ENCODE results near the gene NHLRC2. TPM values are rescaled to one million over a fixed set of nuclear protein-coding genes. Genes with fewer than 3 reads are reported as not detected.

The NHLRC2 gene
- total and polyA plus RNA-seq, 4 donors, result 4.2 to 49.0 (median 26.9) TPM

DNA sequence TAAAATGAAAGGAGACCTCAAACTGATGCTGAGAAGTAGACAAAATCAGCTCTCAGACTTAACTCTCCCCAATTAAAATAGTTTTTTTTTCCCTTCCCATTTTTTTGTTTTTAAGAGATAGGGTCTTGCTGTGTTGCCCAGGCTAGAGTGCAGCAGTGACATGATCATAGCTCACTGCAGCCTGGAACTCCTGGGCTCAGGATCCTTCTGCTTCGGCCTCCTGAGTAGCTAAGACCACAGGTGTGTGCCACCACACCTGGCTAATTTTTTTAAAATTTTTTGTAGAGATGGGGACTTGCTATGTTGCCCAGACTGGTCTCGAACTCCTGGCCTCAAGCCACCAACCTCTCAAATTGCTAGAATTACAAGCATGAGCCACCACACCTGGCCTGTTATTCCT lies 61.1 kb downstream of the NHLRC2 start:
- Histone ChIP-seq H3K4me3 (no peak overlapping the region), H3K27ac (ENCODE audit: low read depth in 1 of 2, low read length in 1 of 2) (peak overlapping the region; percentile 12 to 73), H3K4me1 (ENCODE audit: control insufficient read depth in 5 of 5, insufficient read depth in 5 of 5, low read length in 5 of 5) (peaks cover 0 to 3% (median 0%) of the 10 kb centered on the region in 5 donors), H3K9me3 (ENCODE audit: control insufficient read depth in 4 of 4, insufficient read depth in 3 of 4, low read length in 3 of 4) (no peaks in the 10 kb centered on the region), H3K9ac (ENCODE audit: insufficient read depth in 1 of 2, low read length in 2 of 2) (no peak overlapping the region), H3K36me3 (ENCODE audit: control insufficient read depth in 4 of 4, insufficient read depth in 4 of 4, low read length in 4 of 4) (peaks cover 2 to 10% (median 4%) of the 10 kb centered on the region in 4 donors), H3K27me3 (ENCODE audit: control insufficient read depth in 3 of 3, insufficient read depth in 3 of 3, low read length in 2 of 3) (no peaks in the 10 kb centered on the region)
- no peak for ATAC-seq (ENCODE audit: insufficient read depth, low FRiP score)
- DNase-seq, result no peak
- TF ChIP-seq, protein P1, sequence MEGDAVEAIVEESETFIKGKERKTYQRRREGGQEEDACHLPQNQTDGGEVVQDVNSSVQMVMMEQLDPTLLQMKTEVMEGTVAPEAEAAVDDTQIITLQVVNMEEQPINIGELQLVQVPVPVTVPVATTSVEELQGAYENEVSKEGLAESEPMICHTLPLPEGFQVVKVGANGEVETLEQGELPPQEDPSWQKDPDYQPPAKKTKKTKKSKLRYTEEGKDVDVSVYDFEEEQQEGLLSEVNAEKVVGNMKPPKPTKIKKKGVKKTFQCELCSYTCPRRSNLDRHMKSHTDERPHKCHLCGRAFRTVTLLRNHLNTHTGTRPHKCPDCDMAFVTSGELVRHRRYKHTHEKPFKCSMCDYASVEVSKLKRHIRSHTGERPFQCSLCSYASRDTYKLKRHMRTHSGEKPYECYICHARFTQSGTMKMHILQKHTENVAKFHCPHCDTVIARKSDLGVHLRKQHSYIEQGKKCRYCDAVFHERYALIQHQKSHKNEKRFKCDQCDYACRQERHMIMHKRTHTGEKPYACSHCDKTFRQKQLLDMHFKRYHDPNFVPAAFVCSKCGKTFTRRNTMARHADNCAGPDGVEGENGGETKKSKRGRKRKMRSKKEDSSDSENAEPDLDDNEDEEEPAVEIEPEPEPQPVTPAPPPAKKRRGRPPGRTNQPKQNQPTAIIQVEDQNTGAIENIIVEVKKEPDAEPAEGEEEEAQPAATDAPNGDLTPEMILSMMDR (IDR thresholded peaks at IDR 0.05; ENCODE audit: control extremely low read depth, extremely low read depth), result no peak
- 87 to 92% methylated on average over 2 of the region's 2 CpGs for whole genome bisulfite sequencing, 2 donors

DNA sequence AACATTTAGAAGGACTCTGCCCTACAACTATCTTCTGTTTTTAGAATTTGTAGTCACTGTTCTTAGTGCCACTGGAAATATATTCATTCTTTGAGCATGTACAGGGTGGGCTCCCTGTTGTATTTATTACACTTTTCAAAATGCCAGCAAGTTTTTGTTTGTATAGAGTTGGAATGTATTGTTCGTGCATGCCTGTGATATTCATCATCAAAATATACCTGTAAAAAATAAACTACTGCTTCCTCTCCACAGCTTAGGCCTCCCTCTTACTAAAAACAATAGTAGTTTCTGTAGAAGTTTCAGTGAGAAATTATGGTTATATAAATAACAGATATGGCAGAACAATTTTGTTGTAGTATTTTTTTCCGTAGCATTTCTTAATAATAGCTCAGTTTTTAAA lies 61.6 kb downstream of the NHLRC2 start:
- peak overlapping the region in 1 of 2 donors; percentile 12 for H3K27ac ChIP-seq (ENCODE audit: low read depth in 1 of 2, low read length in 1 of 2)
- H3K9ac ChIP-seq (ENCODE audit: insufficient read depth in 1 of 2, low read length in 2 of 2), result no peak overlapping the region
- 69 to 75% methylated on average over 2 of the region's 2 CpGs for WGBS, 2 donors

DNA sequence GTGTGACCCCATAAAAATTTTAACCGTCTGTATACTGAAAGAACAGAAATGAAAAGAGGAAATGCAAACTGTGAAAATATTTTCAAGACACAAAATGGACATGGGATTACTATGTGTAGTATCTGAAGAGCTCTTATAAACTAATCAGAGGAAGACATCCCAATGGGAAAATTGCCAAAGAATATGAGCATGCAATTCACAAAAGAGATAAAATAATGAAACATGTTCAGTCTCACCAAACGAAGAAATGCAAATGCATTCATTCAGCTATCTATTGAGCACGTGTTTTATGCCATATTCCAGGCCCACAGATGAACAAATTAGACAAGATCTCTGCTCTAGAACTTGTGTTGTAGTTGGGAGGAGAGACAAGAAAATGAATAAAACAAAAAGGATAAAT lies 63.2 kb downstream of the NHLRC2 start:
- no peaks in the 10 kb centered on the region for H3K9me3 ChIP-seq (ENCODE audit: control insufficient read depth in 4 of 4, insufficient read depth in 3 of 4, low read length in 3 of 4)
- peaks cover 0 to 2% (median under 1%) of the 10 kb centered on the region in 4 donors for H3K36me3 ChIP-seq (ENCODE audit: control insufficient read depth in 4 of 4, insufficient read depth in 4 of 4, low read length in 4 of 4)
- DNase-seq (no peak), ATAC-seq (ENCODE audit: insufficient read depth, low FRiP score) (no peak)
- H3K4me3 ChIP-seq, result no peak overlapping the region
- H3K9ac ChIP-seq (ENCODE audit: insufficient read depth in 1 of 2, low read length in 2 of 2), result no peak overlapping the region
- no peaks in the 10 kb centered on the region for H3K27me3 ChIP-seq (ENCODE audit: control insufficient read depth in 3 of 3, insufficient read depth in 3 of 3, low read length in 2 of 3)
- TF ChIP-seq, protein P1 (IDR thresholded peaks at IDR 0.05; ENCODE audit: control extremely low read depth, extremely low read depth), result no peak
- 82 to 86% methylated on average over 3 of the region's 3 CpGs for WGBS, 2 donors
- H3K27ac ChIP-seq (ENCODE audit: low read depth in 1 of 2, low read length in 1 of 2), result peak overlapping the region in 1 of 2 donors; percentile 53
- peaks cover 0 to 12% (median 4%) of the 10 kb centered on the region in 5 donors for H3K4me1 ChIP-seq (ENCODE audit: control insufficient read depth in 5 of 5, insufficient read depth in 5 of 5, low read length in 5 of 5)

More for the DNA sequence above, 61.6 kb downstream of the NHLRC2 start:
- Histone ChIP-seq H3K4me1 (ENCODE audit: control insufficient read depth in 5 of 5, insufficient read depth in 5 of 5, low read length in 5 of 5) (peaks cover 0 to 4% (median 0%) of the 10 kb centered on the region in 5 donors), H3K4me3 (no peak overlapping the region), H3K27me3 (ENCODE audit: control insufficient read depth in 3 of 3, insufficient read depth in 3 of 3, low read length in 2 of 3) (no peaks in the 10 kb centered on the region), H3K9me3 (ENCODE audit: control insufficient read depth in 4 of 4, insufficient read depth in 3 of 4, low read length in 3 of 4) (no peaks in the 10 kb centered on the region), H3K36me3 (ENCODE audit: control insufficient read depth in 4 of 4, insufficient read depth in 4 of 4, low read length in 4 of 4) (peaks cover 2 to 10% (median 3%) of the 10 kb centered on the region in 4 donors)
- DNase-seq, result no peak
- TF ChIP-seq, protein P1 (IDR thresholded peaks at IDR 0.05; ENCODE audit: control extremely low read depth, extremely low read depth), result no peak
- ATAC-seq (ENCODE audit: insufficient read depth, low FRiP score), result no peak

DNA sequence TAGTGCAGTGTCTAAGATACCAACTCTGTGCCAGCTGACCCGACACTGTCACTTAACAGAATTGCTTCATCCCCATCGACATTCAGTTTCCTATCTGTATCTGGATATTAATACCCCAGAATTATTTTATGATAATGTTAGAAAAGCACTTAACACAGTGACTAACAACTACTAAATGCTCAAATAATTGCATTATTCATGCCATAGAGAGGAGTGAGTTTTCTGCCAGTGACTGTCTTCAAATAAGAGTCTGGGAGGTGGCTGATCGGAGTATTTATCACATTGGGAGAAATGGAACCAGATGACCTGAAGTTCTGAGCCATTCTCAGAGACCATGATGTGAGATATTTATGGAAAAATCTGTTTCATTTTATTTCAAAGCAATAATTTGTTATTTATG lies 65.7 kb downstream of the NHLRC2 start:
- peaks cover 0 to 5% (median 0%) of the 10 kb centered on the region in 4 donors for H3K9me3 ChIP-seq (ENCODE audit: control insufficient read depth in 4 of 4, insufficient read depth in 3 of 4, low read length in 3 of 4)
- no peaks in the 10 kb centered on the region for H3K27me3 ChIP-seq (ENCODE audit: control insufficient read depth in 3 of 3, insufficient read depth in 3 of 3, low read length in 2 of 3)
- H3K27ac ChIP-seq (ENCODE audit: low read depth in 1 of 2, low read length in 1 of 2), result no peak overlapping the region
- H3K4me1 ChIP-seq (ENCODE audit: control insufficient read depth in 5 of 5, insufficient read depth in 5 of 5, low read length in 5 of 5), result peaks cover 2 to 12% (median 4%) of the 10 kb centered on the region in 5 donors
- TF ChIP-seq, protein P1 (IDR thresholded peaks at IDR 0.05; ENCODE audit: control extremely low read depth, extremely low read depth), result no peak
- no peak for ATAC-seq (ENCODE audit: insufficient read depth, low FRiP score)
- no peak overlapping the region for H3K4me3 ChIP-seq
- H3K9ac ChIP-seq (ENCODE audit: insufficient read depth in 1 of 2, low read length in 2 of 2), result no peak overlapping the region
- DNase-seq, result no peak
- WGBS, 2 donors, result 65 to 66% methylated on average over 3 of the region's 3 CpGs
- H3K36me3 ChIP-seq (ENCODE audit: control insufficient read depth in 4 of 4, insufficient read depth in 4 of 4, low read length in 4 of 4), result no peaks in the 10 kb centered on the region
